Hematopoietic multipotent progenitor cell treated with erythropoietin and hydrocortisone succinate and interleukin-3 and kit ligand, for 8 days (in vitro differentiated cells): ENCODE results near the gene TUBA3E.
"Not testable (repeated sequence)": the region's sequence is repeated elsewhere in the genome, so short reads cannot be mapped to it uniquely, and the experiment has no call there.

ENCODE experiments used
- DNase-seq: peaks from one replicate; pipeline ENCODE4 v3.0.0-alpha.2; 2015

TUBA3E gene

DNA sequence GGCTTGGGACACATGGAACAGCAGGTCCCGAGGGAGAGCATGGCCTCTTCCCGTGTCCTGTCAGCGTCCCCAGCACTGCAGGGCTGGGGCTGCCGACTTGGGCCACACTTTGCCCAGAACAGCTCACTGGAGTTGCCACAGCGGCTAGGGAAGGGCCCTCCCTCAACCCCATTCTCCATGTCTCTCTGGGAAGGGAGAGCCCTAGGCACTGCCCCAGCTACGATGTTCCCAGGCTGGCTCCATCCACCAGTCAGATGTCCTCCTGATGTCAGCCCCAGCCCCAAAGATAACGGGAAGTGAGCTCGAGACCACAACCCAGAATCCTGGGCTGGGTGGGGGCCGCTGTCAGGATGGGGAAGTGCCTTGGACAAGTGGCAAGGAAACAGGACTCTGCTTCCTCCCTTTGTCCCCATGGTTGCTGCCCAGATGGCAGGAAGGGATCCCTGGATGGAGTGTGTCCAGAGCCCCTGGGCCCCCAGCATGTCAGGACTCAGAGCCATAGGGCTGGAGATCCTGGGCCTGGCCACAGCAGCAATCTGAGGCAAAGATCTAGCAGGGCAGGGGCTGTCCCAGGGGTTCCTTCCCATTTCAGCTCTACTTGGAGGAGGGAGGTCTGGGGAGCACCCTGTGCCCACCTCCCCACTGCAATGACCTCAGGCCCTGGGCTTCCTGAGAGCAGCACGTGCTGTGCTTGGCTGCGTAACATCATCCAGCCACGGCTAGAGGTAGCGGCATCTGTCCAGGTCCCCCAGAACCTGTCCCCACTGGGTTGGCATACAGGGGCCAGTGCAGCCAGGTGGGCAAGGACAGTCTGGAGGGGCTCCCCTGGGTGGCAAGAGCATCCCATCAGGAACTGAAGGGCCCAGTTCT lies 55.6 kb downstream of the TUBA3E start:
- not testable (repeated sequence) for DNase-seq
